Measurements from ENCODE around the gene TRIP12.
"Not testable (repeated sequence)": the region's sequence is repeated elsewhere in the genome, so short reads cannot be mapped to it uniquely, and the experiment has no call there.

Gene TRIP12

GRCh38 chr2:229920011-229920641, 1.7 kb downstream of the TRIP12 start:
- no peak for DNase-seq

GRCh38 chr2:229917793-229918192, 4.0 kb downstream of the TRIP12 start:
- no peak for DNase-seq

GRCh38 chr2:229914171-229914570, 7.6 kb downstream of the TRIP12 start:
- no peak for DNase-seq

- peak; percentile 18 for DNase-seq
These were observed 10.9 kb downstream of the TRIP12 start for GRCh38 chr2:229910832-229911412.

GRCh38 chr2:229910147-229910831, 11.5 kb downstream of the TRIP12 start:
- no peak for DNase-seq

GRCh38 chr2:229909090-229909489, 12.7 kb downstream of the TRIP12 start:
- DNase-seq = no peak

GRCh38 chr2:229905601-229906000, 16.2 kb downstream of the TRIP12 start:
- no peak for DNase-seq

- DNase-seq = no peak
These were observed 18.8 kb downstream of the TRIP12 start for GRCh38 chr2:229903037-229903436.

- peak; percentile 78 for DNase-seq
These were observed 20.0 kb downstream of the TRIP12 start for GRCh38 chr2:229901819-229902218.

- DNase-seq = not testable (repeated sequence)
These were observed 21.3 kb downstream of the TRIP12 start for GRCh38 chr2:229900514-229900913.

- no peak for DNase-seq
These were observed 21.8 kb downstream of the TRIP12 start for GRCh38 chr2:229900012-229900411.

- DNase-seq = no peak
These were observed 22.2 kb downstream of the TRIP12 start for GRCh38 chr2:229899604-229900003.

- DNase-seq = no peak
These were observed 25.0 kb downstream of the TRIP12 start for GRCh38 chr2:229896857-229897256.

GRCh38 chr2:229889023-229889422, 32.8 kb downstream of the TRIP12 start:
- DNase-seq = no peak

- no peak for DNase-seq
These were observed 33.8 kb downstream of the TRIP12 start for GRCh38 chr2:229888031-229888430.

GRCh38 chr2:229887441-229887840, 34.4 kb downstream of the TRIP12 start:
- DNase-seq = no peak

GRCh38 chr2:229884775-229885699, 36.8 kb downstream of the TRIP12 start:
- no peak for DNase-seq

- DNase-seq = no peak
These were observed 39.2 kb downstream of the TRIP12 start for GRCh38 chr2:229882583-229882982.

GRCh38 chr2:229880892-229881586, 40.8 kb downstream of the TRIP12 start:
- no peak for DNase-seq

GRCh38 chr2:229879191-229879950, 42.4 kb downstream of the TRIP12 start:
- DNase-seq = no peak

GRCh38 chr2:229875549-229875948, 46.3 kb downstream of the TRIP12 start:
- DNase-seq = no peak

- no peak for DNase-seq
These were observed 47.2 kb downstream of the TRIP12 start for GRCh38 chr2:229874647-229875046.

All from HCEC 1CT (cell line).